Skeletal muscle tissue (tissue), 1 donor: ENCODE data around the gene LSM3. TPM values are rescaled to one million over a fixed set of nuclear protein-coding genes. Genes with fewer than 3 reads are reported as not detected.

ENCODE experiments used
- total RNA-seq: library from RNA; depleted of rRNA; stranded (reverse); fragments of >200 nt; gene quantifications from one replicate; pipeline ENCODE4 v1.2.3, GENCODE V29; 2014

The LSM3 gene
- total RNA-seq, 1 donor from 2014 or later = 14.6 TPM

Other genes starting within 250 kb of the LSM3 start
- gene CHCHD4, start 53.9 kb upstream of the LSM3 start, total RNA-seq = 12.5 TPM
- 39.7 TPM for gene TMEM43, start 53.8 kb upstream of the LSM3 start, total RNA-seq
- 14.6 TPM for gene XPC, start 216 bp upstream of the LSM3 start, total RNA-seq
- gene SLC6A6, start 223.8 kb downstream of the LSM3 start, total RNA-seq = 5.7 TPM